Spinal cord (tissue), 10 donors: ENCODE results near the gene COL23A1. TPM values are rescaled to one million over a fixed set of nuclear protein-coding genes. Genes with fewer than 3 reads are reported as not detected.

Experiments
- DNase-seq, 6 donors: peaks; one replicate each; pipeline versions ENCODE4 v3.0.0 to v3.0.0-alpha.2; 2013 to 2015; ENCODE audit warnings: low spot score in 6 of 6, low read depth in 4 of 6
- H3K27ac ChIP-seq: one replicate; pipeline ENCODE4 v1.5.1; 2013; ENCODE audit warnings: low read depth, low read length, control low read depth
- H3K27me3 ChIP-seq: one replicate; pipeline ENCODE4 v1.6.1; 2013; ENCODE audit warnings: low read length; ENCODE audit not compliant: control insufficient read depth, insufficient read depth
- H3K36me3 ChIP-seq: one replicate; pipeline ENCODE4 v1.6.1; 2013; ENCODE audit warnings: low read length; ENCODE audit not compliant: control insufficient read depth, insufficient read depth
- H3K4me1 ChIP-seq: one replicate; pipeline ENCODE4 v1.6.1; 2013; ENCODE audit warnings: low read length; ENCODE audit not compliant: control insufficient read depth, insufficient read depth
- H3K4me3 ChIP-seq: one replicate; pipeline ENCODE4 v1.5.1; 2013; ENCODE audit warnings: low read depth, low read length, control low read depth
- H3K9me3 ChIP-seq: one replicate; pipeline ENCODE4 v1.6.1; 2013; ENCODE audit warnings: low read length; ENCODE audit not compliant: control insufficient read depth, insufficient read depth
- WGBS: methylation state at CpG from one replicate; pipeline ENCODE4 v1.1.5; 2013; ENCODE audit warnings: missing lambda C conversion rate; ENCODE audit not compliant: insufficient coverage; 5-methylcytosine and 5-hydroxymethylcytosine counted together
- polyA plus RNA-seq, 2 donors: library from polyadenylated mRNA; unstranded; fragments of 120-200 nt; gene quantifications; one replicate each; pipeline ENCODE4 v1.2.1, GENCODE V29; 2013; ENCODE audit not compliant: insufficient read length in 2 of 2
- total RNA-seq, 2 donors: library from RNA; depleted of rRNA in 1 of 2; stranded (reverse); fragments of 120-200 nt in 1 of 2; fragments of >200 nt in 1 of 2; gene quantifications; one replicate each; pipeline versions ENCODE4 v1.2.3 to v1.2.4, GENCODE V29; 2013 to 2014
- donor health status: healthy.

The COL23A1 gene
- total and polyA plus RNA-seq, 4 donors = 2.8 to 9.7 (median 8.0) TPM

DNA sequence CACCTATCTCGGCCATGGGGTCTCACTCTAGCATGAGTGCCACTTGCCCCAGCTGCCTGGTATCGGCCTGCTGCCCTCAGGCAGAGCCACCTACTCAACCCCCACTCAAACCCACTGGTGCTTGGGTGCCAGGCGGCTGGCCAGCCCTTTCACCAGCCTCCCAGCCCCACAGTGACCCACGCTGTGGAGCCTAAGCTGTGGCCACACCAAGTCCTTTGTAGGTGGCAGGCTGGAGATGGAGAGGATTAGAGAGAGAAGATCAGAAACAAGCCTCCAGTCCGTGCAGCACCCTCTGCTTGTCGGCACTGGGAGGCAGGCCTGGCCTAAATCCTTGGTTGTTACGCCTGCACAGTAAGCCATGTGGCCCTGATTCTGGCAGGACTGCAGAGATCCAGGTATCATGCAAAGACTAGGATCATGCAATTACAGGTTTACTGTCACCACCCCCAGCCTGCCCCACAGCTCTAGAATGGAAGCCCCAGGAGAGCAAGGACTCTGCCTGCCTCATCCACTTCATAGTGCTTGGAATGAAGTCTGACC, 171.7 kb downstream of the COL23A1 start:
- Histone ChIP-seq H3K4me3 (no peak overlapping the region), H3K36me3 (no peaks in the 10 kb centered on the region), H3K4me1 (peaks cover 4% of the 10 kb centered on the region), H3K27me3 (no peaks in the 10 kb centered on the region), H3K27ac (no peak overlapping the region), H3K9me3 (no peaks in the 10 kb centered on the region)
- no peak for DNase-seq
- 92% methylated on average over 5 of the region's 7 CpGs for WGBS

DNA sequence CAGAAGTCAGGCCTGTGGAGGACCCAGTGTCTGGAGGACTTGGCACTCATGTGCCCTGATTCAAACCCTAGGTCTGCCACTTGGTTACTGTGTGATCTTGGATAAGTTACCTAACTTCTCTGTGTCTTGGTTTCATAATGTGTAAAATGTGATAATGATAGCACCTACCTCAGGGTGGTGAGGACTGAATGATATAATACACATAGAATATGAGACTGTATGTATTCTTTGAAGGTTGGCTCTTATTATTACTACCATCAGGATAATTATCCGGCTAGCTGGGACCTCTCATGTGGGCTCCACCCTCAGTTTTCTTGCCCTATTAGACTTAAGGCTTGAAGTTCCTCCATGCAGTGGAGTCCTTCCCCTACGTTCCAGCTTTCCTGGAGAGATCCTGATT, 172.2 kb downstream of the COL23A1 start:
- Histone ChIP-seq H3K4me1 (peaks cover 3% of the 10 kb centered on the region), H3K9me3 (no peaks in the 10 kb centered on the region), H3K36me3 (no peaks in the 10 kb centered on the region), H3K27me3 (no peaks in the 10 kb centered on the region), H3K27ac (no peak overlapping the region), H3K4me3 (no peak overlapping the region)
- WGBS = 90% methylated on average over 2 of the region's 2 CpGs
- DNase-seq = no peak

DNA sequence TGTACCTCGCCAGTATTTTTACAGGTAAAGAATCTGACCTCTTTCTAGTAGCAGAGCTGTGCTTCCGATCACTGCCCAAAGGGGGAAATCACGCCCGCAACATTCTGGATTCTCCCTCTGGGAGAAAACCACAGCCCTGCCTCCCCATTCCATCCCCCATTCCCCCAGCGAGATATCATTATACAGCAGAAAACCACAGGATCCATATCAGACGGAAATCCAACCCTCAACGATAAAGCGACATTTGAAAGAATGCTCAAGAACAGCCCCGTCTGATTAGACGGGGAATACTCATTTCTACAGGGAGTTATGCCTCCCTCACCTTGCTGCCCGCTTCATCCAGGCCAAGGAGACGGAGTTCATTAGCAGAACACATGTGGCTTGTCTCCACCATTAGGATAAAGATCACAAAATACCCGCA, 172.8 kb downstream of the COL23A1 start:
- no peaks in the 10 kb centered on the region for H3K36me3 ChIP-seq
- no peaks in the 10 kb centered on the region for H3K27me3 ChIP-seq
- no peaks in the 10 kb centered on the region for H3K9me3 ChIP-seq
- no peak overlapping the region for H3K27ac ChIP-seq
- 90% methylated on average over 13 of the region's 13 CpGs for WGBS
- no peak for DNase-seq
- H3K4me1 ChIP-seq = peaks cover 3% of the 10 kb centered on the region
- no peak overlapping the region for H3K4me3 ChIP-seq

DNA sequence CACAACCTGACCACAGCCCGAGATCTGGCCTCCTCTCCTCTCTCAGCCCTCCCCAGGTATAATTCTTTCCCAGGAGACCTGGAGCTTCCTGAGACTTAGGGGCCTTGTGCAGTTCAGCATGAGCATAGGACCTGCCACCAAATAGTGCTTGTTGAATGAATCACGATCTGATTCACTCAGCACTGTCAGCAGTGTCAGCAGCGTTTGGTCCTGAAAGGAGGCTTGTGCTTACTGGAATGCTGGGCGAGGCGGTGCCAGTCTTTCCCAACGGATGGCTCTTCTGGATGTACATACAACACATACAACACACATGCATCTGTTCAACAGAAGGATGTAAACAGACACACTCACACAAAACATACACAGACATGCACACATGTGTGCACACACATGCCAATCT, 173.3 kb downstream of the COL23A1 start:
- Histone ChIP-seq H3K9me3 (no peaks in the 10 kb centered on the region), H3K4me3 (no peak overlapping the region), H3K36me3 (no peaks in the 10 kb centered on the region), H3K27ac (no peak overlapping the region), H3K27me3 (no peaks in the 10 kb centered on the region), H3K4me1 (peaks cover 3% of the 10 kb centered on the region)
- no peak for DNase-seq
- 84% methylated on average over 6 of the region's 6 CpGs for WGBS

DNA sequence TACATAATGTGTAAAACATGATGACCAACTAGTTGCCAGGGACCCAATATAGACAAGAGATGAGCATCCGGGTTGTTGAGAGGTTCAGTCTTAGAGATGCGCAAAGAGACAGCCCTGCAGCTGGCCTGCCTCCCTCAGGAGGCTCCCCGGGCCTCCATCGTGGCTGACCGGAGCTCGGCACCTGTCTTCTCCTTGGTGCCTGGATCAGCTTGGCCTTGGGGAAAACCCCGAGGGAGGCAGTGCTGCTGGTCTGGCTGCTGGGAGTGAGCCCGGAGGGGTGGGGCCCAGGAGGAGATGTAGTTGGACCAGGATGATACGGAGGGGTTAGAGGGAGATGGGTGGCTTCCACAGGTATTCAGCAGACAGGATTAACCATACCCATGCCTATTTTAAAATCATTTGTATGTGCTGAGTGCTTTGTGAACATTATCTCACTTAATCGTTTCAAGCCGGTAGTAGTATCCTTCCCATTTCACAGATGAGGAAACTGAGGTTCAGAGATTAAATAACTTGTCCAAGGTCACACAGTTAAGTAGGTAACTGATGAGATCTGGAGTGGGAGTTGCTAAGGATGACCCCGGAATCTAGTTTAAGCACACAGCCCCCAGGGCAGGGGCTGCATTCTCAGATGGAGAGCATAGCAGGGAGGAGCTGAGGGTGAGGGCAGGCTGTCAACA, 173.8 kb downstream of the COL23A1 start:
- Histone ChIP-seq H3K27me3 (no peaks in the 10 kb centered on the region), H3K27ac (no peak overlapping the region), H3K36me3 (no peaks in the 10 kb centered on the region), H3K4me1 (peaks cover 3% of the 10 kb centered on the region), H3K4me3 (no peak overlapping the region), H3K9me3 (no peaks in the 10 kb centered on the region)
- DNase-seq = no peak
- WGBS = 92% methylated on average over 7 of the region's 12 CpGs

DNA sequence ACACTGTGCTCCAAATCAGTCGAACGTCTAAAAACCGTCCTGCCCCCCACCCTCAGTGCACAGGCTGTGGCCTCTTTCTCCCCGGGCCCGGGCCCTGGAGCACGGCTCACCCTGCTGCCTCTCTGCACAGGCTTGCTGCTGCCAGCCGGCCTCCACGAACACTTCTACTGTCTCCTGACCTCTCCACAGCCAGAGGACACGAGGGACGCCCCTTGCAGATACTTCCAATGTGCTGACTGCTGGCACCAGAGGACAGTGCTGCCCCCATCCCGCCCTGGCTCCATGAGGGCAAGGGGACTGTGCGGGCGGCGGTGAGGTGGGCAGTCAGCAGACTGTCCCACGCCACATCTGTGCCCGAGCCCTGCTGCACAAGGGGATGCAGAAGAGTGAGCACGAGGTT, 174.8 kb downstream of the COL23A1 start:
- Histone ChIP-seq H3K4me1 (no peaks in the 10 kb centered on the region), H3K9me3 (no peaks in the 10 kb centered on the region), H3K27ac (no peak overlapping the region), H3K4me3 (no peak overlapping the region), H3K27me3 (no peaks in the 10 kb centered on the region), H3K36me3 (no peaks in the 10 kb centered on the region)
- DNase-seq = no peak
- WGBS = 82% methylated on average over 17 of the region's 17 CpGs

DNA sequence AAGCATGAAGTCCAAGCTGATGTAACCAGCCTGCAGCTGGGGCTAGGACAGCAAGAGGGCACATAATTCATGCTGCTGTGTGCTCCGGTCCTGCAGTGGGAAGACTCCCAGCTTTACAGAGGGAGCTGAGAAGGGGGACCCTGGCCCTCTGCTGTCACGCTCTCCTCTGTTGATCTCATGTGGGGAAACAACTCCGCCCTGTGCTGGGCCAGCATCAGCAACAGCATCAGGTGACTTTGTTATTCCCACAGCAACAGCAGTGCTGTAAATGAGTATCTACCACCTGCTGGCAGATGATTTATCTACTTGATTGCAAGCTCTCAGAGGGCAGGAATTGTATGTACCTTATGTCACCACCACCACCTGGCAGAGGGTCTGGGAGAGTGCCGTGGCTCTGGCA, 176.2 kb downstream of the COL23A1 start:
- H3K4me3 ChIP-seq = no peak overlapping the region
- 67% methylated on average over 3 of the region's 4 CpGs for WGBS

DNA sequence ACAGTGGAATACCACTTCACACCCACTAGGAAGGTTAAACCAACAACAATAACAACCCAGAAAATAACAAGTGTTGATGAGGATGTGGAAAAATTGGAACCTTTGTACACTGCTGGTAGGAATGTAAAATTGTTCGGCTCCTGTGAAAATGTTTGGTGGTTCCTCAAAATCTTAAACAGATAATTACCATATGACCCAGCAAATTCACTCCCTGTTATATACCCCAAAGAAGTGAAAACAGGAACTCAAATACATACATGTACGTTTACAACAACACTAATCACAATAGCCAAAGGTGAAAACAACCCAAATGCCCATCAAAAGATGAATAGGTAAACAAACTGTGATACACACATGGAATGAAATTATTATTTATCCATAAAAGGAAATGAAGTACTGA, 179.1 kb downstream of the COL23A1 start:
- no peak for DNase-seq
- H3K27me3 ChIP-seq = no peaks in the 10 kb centered on the region
- no peak overlapping the region for H3K4me3 ChIP-seq
- no CpG with 5 or more reads among the region's 2 CpGs for WGBS
- no peak overlapping the region for H3K27ac ChIP-seq
- H3K4me1 ChIP-seq = no peaks in the 10 kb centered on the region
- no peaks in the 10 kb centered on the region for H3K36me3 ChIP-seq
- H3K9me3 ChIP-seq = peaks cover 5% of the 10 kb centered on the region

More for the DNA sequence above, 176.2 kb downstream of the COL23A1 start:
- Histone ChIP-seq H3K27ac (no peak overlapping the region), H3K27me3 (no peaks in the 10 kb centered on the region), H3K4me1 (no peaks in the 10 kb centered on the region), H3K9me3 (peaks cover under 1% of the 10 kb centered on the region), H3K36me3 (no peaks in the 10 kb centered on the region)
- DNase-seq = no peak

DNA sequence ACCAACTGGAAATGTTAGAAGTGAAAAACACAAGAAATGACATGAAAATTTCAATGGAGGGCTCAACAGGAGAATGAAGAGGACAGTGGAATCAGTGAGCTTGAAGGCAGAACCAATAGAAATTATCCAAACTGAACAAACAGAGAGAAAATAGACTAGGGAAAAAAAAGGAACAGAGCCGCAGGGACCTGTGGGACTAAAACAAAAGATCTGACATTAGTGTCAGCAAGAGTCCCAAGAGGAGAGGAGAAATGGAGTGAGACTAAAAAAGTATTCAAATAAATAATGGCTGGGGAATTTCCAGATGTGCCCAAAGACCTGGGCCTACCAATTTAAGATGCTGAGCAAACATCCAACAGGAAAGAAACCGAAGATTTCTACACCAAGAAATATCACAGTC, 182.5 kb downstream of the COL23A1 start:
- Histone ChIP-seq H3K27me3 (no peaks in the 10 kb centered on the region), H3K36me3 (no peaks in the 10 kb centered on the region), H3K4me1 (no peaks in the 10 kb centered on the region), H3K27ac (no peak overlapping the region), H3K9me3 (peaks cover 5% of the 10 kb centered on the region), H3K4me3 (no peak overlapping the region)
- DNase-seq = no peak
- 80% methylated on average over 1 of the region's 2 CpGs for WGBS

DNA sequence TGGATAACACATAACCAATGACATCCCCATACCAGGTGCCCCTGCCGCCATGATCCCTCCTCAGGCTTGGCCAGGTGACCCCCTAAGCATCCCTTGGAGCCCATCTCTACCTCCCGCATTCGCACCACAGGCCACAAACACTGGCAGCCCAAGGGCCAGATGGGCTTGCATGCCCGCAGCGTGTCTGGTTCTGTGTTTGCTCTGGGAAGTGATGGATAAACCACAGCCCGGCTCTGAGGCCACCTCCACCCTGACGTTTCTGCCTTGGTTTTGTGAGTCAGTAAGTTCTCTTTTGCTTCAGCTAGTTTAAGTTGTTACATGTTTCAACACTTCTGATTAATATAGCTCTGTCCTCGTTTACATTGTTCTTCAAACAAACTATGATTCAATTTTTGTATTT, 185.2 kb downstream of the COL23A1 start:
- H3K9me3 ChIP-seq = peaks cover 5% of the 10 kb centered on the region
- no peak for DNase-seq
- no CpG with 5 or more reads among the region's 8 CpGs for WGBS
- no peaks in the 10 kb centered on the region for H3K27me3 ChIP-seq
- no peaks in the 10 kb centered on the region for H3K36me3 ChIP-seq
- no peak overlapping the region for H3K4me3 ChIP-seq
- H3K4me1 ChIP-seq = no peaks in the 10 kb centered on the region
- no peak overlapping the region for H3K27ac ChIP-seq
